Astrocyte of the cerebellum (primary cell): ENCODE data around the gene CEP164.

ENCODE experiments used
- DNase-seq: peaks from one replicate; pipeline ENCODE4 v3.0.0-alpha.2; 2011; ENCODE audit warnings: low read depth
- H3K4me3 ChIP-seq: 2 replicates; pipeline ENCODE4 v1.5.1; 2011; ENCODE audit warnings: mild to moderate bottlenecking, low read depth, low read length, moderate library complexity
- in situ Hi-C: cut with HindIII; loops from 2 replicates; pipeline ENCODE4 v1.10.0; 2017; ENCODE audit warnings: low sequenced_read_pairs
- TF ChIP-seq, protein P1 (sequence below): IDR thresholded peaks from 2 replicates; pipeline ENCODE4 v1.5.1; 2012; ENCODE audit warnings: low read length, low read depth, moderate library complexity, mild to moderate bottlenecking; ENCODE audit errors: missing control alignments

CEP164 gene

DNA sequence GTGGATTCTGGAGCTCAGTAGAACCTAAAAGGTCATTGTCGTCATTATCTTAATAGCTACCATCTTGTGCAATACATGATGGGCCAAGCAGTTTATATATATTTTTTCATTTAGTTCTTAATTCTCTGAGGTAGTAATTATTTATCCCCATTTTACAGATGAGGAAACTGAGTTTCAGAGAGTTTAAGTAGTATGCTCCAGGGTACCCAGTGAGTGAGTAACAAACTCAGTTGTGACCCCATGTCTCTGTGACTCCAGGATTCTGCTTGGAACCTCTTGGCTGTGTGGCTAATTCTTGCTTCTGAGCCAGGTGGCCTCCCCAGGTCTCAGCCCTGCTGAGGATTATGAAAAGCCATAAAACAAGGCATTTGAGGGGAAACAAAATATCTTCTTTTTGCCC lies 82.6 kb downstream of the CEP164 start:
- no peak overlapping the region for H3K4me3 ChIP-seq
- in situ Hi-C loops: no loop called here
- TF ChIP-seq, protein P1, sequence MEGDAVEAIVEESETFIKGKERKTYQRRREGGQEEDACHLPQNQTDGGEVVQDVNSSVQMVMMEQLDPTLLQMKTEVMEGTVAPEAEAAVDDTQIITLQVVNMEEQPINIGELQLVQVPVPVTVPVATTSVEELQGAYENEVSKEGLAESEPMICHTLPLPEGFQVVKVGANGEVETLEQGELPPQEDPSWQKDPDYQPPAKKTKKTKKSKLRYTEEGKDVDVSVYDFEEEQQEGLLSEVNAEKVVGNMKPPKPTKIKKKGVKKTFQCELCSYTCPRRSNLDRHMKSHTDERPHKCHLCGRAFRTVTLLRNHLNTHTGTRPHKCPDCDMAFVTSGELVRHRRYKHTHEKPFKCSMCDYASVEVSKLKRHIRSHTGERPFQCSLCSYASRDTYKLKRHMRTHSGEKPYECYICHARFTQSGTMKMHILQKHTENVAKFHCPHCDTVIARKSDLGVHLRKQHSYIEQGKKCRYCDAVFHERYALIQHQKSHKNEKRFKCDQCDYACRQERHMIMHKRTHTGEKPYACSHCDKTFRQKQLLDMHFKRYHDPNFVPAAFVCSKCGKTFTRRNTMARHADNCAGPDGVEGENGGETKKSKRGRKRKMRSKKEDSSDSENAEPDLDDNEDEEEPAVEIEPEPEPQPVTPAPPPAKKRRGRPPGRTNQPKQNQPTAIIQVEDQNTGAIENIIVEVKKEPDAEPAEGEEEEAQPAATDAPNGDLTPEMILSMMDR: no peak
- DNase-seq: no peak

GRCh38 chr11:117410861-117411710 lies 83.4 kb downstream of the CEP164 start:
- H3K4me3 ChIP-seq: no peak overlapping the region
- DNase-seq: no peak
- TF ChIP-seq, protein P1: no peak
- in situ Hi-C loops: no loop called here

- TF ChIP-seq, protein P1: no peak
- in situ Hi-C loops: no loop called here
- no peak overlapping the region for H3K4me3 ChIP-seq
- DNase-seq: no peak
Observed at GRCh38 chr11:117411736-117412135, 84.1 kb downstream of the CEP164 start.

DNA sequence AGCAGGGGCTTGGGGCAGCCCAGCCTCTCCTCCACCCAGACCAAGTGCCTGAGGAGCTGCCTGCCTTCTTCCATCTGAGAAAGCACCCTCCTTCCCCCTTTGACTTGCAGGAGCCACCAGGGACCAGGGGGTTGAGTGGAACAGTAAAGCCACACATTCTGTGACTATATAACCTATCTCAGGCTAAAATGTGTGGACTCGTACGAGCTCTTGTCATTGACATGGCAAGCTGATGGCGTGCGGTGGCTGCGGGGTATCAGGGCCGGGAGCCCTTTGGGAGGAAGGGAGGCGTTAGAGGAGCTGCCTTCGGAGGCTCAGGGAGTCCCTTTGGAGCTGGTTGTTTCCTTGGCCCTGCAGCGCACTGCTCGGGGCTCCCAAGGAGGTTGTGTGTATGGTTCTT lies 84.5 kb downstream of the CEP164 start:
- TF ChIP-seq, protein P1: no peak
- H3K4me3 ChIP-seq: no peak overlapping the region
- DNase-seq: no peak
- in situ Hi-C loops: no loop called here

DNA sequence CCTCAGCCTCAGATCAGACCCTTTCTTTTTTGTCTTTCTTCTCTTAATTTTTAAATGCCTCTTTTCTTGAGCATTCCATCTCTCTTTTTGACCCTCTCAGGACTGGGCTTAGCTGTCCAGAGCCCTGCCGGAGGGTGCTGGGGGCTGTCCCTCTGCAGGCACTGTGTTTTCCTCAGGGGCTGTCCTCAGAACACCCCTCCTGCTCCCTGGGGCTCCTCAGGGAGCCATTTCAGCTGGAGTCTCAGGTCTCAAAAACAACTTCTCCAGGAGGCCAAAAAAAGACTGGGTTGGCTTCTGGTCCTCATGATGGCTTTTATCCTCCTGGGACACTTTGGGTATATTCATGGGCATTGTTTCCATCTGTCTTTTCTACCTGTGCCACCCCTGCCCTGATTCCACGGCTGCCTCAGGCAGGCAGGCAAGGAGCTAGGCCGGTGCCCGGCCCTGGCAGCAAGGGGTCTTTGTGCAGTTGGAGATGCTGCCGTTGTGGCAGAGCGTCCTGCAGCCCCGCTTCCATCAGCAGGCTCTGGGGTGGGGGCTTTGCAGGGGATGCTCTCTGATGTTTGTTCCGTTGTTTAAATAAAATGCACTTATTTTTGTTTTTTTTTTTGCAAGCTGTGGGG lies 85.1 kb downstream of the CEP164 start:
- DNase-seq: no peak
- TF ChIP-seq, protein P1: no peak
- in situ Hi-C loops: no loop called here
- H3K4me3 ChIP-seq: no peak overlapping the region

DNA sequence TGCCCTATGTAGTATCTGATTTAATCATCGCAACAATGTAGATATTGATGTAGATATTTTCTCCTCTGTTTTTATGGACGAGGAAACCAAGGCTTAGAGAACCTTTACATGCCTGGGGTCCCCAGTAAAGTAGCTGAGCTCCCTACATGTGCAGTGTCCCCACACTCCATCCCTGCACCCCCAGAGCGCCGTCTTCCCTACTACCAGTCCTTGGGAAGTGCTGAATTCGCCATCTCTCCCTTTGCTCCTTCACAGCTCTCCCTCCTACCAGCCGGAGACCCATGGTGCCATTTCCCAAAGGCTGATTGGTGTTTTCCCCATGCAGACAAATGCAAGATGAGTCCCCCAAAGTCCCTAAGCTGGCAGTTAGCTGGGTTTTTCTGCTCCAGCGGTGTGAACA lies 86.0 kb downstream of the CEP164 start:
- TF ChIP-seq, protein P1: no peak
- DNase-seq: no peak
- no peak overlapping the region for H3K4me3 ChIP-seq
- in situ Hi-C loops: no loop called here
